ENCODE data around the gene IPO9. TPM values are rescaled to one million over a fixed set of nuclear protein-coding genes. Genes with fewer than 3 reads are reported as not detected.

Gene IPO9
- total RNA-seq, 2 donors from 2014 or later, result 80.6 to 85.7 TPM

Other genes with a start within 250 kb of the IPO9 start
- gene SHISA4, start 59.7 kb downstream of the IPO9 start, total RNA-seq, result under 1 TPM; 0.27 to 0.34 TPM
- not detected for gene LMOD1, start 117.4 kb downstream of the IPO9 start, total RNA-seq
- 10 to 100 TPM; 64.3 to 89.0 TPM for gene TIMM17A, start 126.3 kb downstream of the IPO9 start, total RNA-seq
- gene RNPEP, start 153.5 kb downstream of the IPO9 start, total RNA-seq, result 10 to 100 TPM; 43.8 to 56.6 TPM
- under 1 TPM; 0.18 to 0.37 TPM for gene ELF3, start 181.4 kb downstream of the IPO9 start, total RNA-seq